AG08395 (cell line): Measurements from ENCODE around the gene MSH5.
"Not testable (repeated sequence)": the region's sequence is repeated elsewhere in the genome, so short reads cannot be mapped to it uniquely, and the experiment has no call there.

Experiments
- DNase-seq: peaks from one replicate; pipeline ENCODE4 v3.0.0; 2012; ENCODE audit warnings: mixed read lengths, low spot score

MSH5 gene

DNA sequence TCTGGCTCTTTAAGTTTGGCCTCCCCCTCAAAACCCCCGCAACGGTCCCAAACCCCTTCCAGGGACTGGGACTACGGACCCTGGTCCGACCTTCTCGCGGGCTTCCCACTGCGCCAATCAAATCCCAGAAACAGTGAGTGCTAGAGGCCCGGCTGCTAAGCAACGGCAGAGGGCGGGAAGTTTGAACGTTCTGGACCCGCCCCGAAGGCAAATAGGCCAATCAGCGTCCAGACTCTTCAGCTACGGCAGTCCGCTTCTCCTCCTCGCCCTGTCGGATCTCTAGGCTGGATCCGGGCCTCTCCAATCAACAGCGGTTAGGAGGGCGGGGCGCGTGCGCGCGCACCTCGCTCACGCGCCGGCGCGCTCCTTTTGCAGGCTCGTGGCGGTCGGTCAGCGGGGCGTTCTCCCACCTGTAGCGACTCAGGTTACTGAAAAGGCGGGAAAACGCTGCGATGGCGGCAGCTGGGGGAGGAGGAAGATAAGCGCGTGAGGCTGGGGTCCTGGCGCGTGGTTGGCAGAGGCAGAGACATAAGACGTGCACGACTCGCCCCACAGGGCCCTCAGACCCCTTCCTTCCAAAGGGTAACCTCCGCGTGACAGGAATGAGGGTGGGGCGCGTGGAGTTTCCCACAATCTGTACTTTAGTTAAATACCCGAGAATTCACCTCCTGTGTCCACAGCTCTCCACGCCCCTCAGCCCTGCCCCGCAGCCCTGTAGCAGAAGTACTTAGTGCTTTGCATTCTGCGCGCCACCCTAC, at the start of gene MSH5:
Gene MSH5, plus strand, starts transcription at position 367 of the 758 bp plus-strand sequence. CDS start 462 bp downstream, outside the sequence.
- DNase-seq, result peak; percentile 99

DNA sequence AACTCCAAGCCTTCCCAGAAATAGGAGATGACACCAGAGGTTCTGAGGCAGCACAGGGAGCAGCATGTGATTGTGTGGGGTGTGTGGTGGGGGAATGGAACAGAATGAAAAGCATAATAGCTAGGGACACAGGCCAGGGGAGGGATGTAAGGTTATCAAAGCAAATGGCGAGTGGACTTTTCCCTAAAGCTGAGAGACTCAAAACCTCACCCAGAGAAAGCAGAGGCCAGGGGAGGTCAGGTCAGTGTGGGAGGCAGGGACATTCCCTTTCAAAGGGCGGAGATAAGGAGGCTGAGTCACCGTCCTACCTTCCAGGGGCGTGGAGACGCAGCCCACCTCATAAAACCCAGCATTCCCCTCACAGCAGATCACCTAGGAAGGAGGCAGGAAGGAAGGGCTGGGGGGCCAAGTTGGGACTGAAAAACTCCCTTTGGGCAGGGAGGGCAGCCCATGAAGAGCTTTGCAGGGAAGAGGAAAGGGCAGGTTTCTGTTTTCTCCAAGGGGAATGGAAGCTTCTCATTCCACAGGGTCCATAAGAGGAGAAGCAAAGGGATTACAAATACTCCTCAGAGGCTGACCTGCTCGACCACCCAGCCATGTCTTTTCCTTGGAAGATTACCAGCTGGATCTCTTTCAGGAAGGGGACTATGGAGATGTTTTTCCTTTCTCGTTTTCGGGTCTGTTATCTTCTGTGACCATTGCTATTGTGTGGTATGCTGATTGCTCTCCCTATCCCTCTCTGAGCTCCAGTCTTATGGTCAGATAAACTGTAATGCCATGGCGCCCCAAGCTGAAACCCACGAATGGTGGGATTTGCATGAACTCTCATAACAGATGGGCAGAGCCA, 49.4 kb upstream of the MSH5 start:
- no peak for DNase-seq

- DNase-seq, result no peak
Observed at GRCh38 chr6:31691078-31691463, 48.7 kb upstream of the MSH5 start.

DNA sequence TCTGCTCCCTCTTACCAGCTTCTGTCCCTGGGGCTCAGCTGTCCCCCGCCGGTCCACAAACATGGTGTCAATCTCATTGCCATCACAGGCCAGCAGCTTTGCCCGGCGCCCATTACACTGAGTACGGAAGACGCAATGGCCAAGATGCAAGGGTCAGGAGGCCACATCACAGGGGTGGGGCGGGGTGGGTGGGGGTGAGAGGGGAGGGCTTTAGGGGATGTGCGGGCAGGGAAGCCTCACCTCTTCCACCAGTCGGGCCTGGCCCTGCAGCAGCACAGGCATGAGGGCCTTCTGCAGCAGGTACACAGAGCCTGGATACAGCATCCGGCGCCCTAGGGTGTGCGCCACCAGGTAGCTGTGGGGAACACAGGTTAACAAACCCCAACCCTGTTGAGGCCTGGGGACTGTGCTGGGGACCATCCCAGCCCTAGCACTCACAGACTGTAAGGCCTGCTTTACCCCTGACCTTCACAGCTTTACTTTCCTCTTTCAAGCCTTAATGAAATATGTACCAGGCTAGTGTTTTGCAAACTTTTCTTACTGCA, 48.2 kb upstream of the MSH5 start:
- DNase-seq, result no peak

GRCh38 chr6:31692353-31692752, 47.5 kb upstream of the MSH5 start:
- no peak for DNase-seq

GRCh38 chr6:31692886-31693285, 46.9 kb upstream of the MSH5 start:
- no peak for DNase-seq

- DNase-seq, result no peak
Observed at GRCh38 chr6:31693535-31693934, 46.3 kb upstream of the MSH5 start.

DNA sequence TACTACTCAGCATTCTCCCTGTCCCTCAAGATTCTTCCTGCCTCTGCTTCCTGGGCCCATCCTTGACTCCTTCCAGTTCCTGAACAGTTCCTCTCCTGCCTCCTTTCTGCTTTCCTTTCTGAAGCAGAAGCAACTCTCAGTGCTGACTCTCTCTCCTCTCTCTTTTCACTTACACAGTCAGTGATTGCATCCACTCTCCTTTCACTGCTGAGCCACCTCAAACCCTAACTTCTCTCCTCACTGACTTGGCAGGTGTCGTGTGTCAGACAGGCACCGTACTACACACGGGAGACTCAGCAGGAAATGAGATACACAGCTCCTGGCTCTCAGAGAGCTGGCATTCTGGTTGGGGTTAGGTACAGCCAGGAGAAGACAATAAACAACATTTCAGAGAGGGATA, 42.2 kb upstream of the MSH5 start:
- DNase-seq, result no peak

- no peak for DNase-seq
Observed at GRCh38 chr6:31700740-31701401, 38.9 kb upstream of the MSH5 start.

DNA sequence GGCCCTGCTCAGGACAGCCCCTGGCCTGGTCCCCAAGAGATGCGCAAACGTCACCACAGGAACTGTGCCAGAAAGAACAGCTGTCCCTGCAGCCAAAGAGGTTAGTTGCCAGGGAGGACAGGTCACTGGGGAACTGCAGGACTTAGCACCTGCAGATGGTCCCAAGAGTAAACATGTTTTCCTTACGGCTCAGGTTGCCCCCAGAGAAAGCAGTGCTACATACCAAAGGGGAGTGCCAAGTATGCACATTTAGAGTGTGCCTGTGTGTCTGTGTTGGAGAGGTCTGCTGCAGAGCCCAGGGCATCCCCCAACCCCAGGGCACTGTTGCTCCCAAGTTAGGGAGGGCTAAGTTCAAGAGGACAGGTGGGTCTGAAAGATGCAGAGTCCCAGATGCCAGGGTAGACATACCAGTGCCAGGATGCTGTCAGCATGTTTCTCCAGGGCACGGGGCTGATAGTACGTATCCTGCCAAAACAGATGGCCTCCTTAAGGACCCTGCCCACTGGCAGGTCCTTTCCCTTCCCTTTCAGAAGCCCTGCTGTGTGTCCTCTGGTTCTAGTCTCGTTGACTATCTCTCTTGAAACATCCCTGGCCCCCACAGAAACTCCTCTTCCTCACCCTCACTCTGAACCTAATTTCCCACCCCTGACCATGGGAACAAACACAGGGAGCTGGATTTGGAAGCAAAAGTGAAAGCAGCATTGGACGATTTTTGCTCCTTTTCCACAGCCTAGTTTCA, 38.0 kb upstream of the MSH5 start:
- peak; percentile 31 for DNase-seq

DNA sequence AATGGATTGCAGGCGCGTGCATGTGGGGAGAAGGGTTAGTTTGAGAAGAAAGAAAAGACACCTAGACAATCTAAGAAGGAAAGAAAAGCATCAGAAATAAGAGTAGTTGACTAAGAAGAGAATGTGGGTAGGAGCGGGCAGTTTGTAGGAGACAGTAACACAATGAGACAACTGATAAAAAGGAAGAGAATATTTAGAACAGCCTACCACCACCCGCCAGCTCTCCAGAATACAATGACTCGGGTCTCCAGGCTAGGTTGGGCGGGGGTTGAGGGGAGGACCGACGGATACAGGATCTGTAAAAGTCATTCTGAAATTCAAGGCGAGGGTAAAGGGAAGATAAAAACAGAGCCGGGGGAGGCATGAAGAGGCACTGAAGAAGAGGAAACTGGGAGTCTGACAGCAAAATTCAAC, 37.4 kb upstream of the MSH5 start:
- no peak for DNase-seq

- DNase-seq, result peak; percentile 99
Observed at GRCh38 chr6:31702819-31703716, 36.7 kb upstream of the MSH5 start, which contains the start of gene ABHD16A. TSS of gene ABHD16A (minus strand) at chr6:31703324. CDS start at chr6:31703281, 43 bp downstream.

GRCh38 chr6:31705931-31706330, 33.9 kb upstream of the MSH5 start:
- DNase-seq, result no peak

DNA sequence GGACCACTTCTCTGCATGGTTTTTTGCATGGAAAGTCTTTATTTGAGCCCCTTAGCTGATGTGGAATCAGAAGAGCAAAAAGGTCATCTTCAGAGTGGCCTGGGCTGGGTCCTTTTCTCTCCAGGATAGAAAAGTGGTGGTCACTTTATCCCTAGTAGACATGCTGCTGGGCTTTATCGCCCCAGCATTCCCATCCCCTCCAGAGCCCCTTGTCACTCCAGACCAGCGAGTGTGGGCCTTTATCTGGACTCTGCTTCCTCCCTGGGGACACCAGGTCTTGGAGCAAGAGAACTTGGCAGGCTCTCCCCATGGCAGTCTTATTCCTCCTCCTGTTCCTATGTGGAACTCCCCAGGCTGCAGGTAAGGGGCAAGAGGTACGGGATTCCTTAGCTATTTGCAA, 33.2 kb upstream of the MSH5 start, which contains the start of gene LY6G6F:
Gene LY6G6F, plus strand, starts transcription at position 268 of the 400 bp plus-strand sequence. Its CDS starts 41 bp downstream, at position 309.
- no peak for DNase-seq

DNA sequence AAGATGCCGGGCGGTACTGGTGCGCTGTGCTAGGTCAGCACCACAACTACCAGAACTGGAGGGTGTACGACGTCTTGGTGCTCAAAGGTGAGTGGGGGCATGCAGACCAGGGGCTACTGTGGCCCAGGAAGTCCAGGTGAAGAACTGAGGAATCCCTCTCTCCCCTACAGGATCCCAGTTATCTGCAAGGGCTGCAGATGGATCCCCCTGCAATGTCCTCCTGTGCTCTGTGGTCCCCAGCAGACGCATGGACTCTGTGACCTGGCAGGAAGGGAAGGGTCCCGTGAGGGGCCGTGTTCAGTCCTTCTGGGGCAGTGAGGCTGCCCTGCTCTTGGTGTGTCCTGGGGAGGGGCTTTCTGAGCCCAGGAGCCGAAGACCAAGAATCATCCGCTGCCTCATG, 32.1 kb upstream of the MSH5 start:
- no peak for DNase-seq

DNA sequence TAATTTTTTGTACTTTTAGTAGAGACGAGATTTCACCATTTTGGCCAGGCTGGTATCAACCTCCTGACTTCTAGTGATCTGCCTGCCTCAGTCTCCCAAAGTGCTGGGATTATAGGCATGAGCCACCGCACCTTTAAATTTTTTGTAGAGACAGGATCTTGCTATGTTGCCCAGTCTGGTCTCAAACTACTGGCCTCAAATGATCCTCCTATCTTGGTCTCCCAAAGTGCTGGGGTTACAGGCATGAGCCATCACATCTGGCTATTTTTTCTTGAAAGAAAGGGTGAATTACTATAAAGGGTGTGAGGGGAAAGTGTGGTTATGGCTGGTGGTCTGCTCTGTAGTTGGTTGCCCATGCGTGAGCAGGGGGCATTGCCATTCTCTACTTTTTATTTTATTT, 31.6 kb upstream of the MSH5 start:
- DNase-seq, result no peak

GRCh38 chr6:31709157-31709556, 30.6 kb upstream of the MSH5 start:
- not testable (repeated sequence) for DNase-seq

DNA sequence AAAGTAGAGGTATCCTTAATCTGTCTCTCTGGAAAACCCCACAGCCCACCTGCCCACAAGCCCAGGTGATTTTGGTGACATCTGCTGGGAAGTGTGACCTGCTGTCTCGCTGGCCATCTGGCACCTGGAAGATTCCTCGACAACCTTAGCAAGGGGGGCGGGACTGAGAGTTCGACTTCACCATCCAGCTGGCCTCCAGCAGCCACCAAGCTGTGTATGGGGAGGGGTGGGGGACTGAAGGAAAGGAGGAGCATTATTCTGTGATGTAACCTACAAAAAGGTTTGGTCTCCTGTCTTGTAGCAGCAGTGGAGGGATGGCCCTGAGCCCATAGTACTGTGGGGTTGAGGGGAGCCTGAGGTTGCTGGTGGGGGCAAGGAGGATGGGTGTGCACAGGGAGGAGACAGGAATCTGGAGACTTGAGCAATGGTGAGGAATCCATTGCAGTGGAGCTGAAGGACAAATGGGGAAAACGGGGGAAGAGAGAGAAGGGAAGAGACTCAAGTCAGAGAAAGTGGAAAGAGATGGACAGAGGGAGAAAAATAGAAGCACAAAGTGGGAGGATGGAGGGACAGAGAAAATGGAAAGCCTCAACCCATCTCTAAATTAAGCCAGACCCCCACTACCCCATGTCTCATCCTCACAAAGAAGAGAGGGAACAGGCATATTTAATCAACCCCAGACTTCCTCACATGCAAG, 29.1 kb upstream of the MSH5 start:
- DNase-seq, result no peak

- no peak for DNase-seq
Observed at GRCh38 chr6:31711233-31711632, 28.6 kb upstream of the MSH5 start.

DNA sequence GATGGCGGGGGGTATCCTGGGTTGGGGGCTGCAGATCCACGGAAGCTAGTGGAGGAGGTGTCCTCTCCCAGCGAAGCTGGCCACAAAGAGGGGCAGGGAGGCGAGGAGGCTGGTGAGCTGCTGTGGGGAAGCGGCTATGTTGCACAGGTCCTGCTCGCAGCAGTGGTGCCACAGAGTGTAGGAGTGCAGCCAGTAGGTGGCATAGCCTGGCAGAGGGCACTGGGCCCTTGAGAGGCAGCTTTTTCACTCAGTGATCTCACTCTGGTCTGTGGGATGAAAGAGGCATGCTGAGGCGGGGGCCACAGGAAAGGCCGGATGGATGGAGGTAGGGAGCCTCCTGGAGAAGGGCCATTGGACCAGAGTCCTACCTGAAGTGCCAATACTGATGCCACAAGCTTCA, 27.5 kb upstream of the MSH5 start:
- no peak for DNase-seq
